Small intestine (tissue), 7 donors: ENCODE measurements around the gene LMO7. TPM values are rescaled to one million over a fixed set of nuclear protein-coding genes. Genes with fewer than 3 reads are reported as not detected.

Source experiments
- DNase-seq, 2 donors: peaks; one replicate each; pipeline versions ENCODE4 v3.0.0 to v3.0.0-alpha.2; 2013
- FAIRE-seq: peaks from 2 replicates; lab custom pipeline; 2012; peaks lifted over from hg19 to GRCh38; lab: Jason Lieb, UNC
- H3K27ac ChIP-seq, 3 donors: one replicate each; pipeline ENCODE4 v1.5.1; 2013; ENCODE audit warnings: low read length in 2 of 3, mild to moderate bottlenecking in 2 of 3, control low read depth in 1 of 3, inconsistent platforms in 1 of 3, low read depth in 1 of 3, moderate library complexity in 1 of 3
- H3K27me3 ChIP-seq, 3 donors: one replicate each; pipeline ENCODE4 v1.6.1; 2013; ENCODE audit warnings: low read length in 3 of 3, inconsistent platforms in 1 of 3; ENCODE audit not compliant: control insufficient read depth in 3 of 3, insufficient read depth in 3 of 3
- H3K36me3 ChIP-seq, 3 donors: one replicate each; pipeline ENCODE4 v1.6.1; 2013; ENCODE audit warnings: low read length in 3 of 3, inconsistent platforms in 1 of 3, low read depth in 1 of 3, mild to moderate bottlenecking in 1 of 3, moderate library complexity in 1 of 3; ENCODE audit not compliant: control insufficient read depth in 3 of 3, insufficient read depth in 2 of 3
- H3K4me1 ChIP-seq, 3 donors: one replicate each; pipeline ENCODE4 v1.6.1; 2013; ENCODE audit warnings: low read length in 2 of 3, inconsistent platforms in 1 of 3, low read depth in 1 of 3, mild to moderate bottlenecking in 1 of 3, moderate library complexity in 1 of 3; ENCODE audit not compliant: control insufficient read depth in 3 of 3, insufficient read depth in 2 of 3
- H3K4me3 ChIP-seq, 3 donors: one replicate each; pipeline ENCODE4 v1.5.1; 2013; ENCODE audit warnings: low read length in 3 of 3, control low read depth in 1 of 3, inconsistent platforms in 1 of 3, low read depth in 1 of 3, mild to moderate bottlenecking in 1 of 3, moderate library complexity in 1 of 3
- H3K9me3 ChIP-seq, 2 donors: one replicate each; pipeline ENCODE4 v1.6.1; 2013; ENCODE audit warnings: low read depth in 1 of 2, low read length in 1 of 2; ENCODE audit not compliant: control insufficient read depth in 2 of 2, insufficient read depth in 1 of 2
- WGBS, 3 donors: extraction: QIAGEN DNeasy Blood & Tissue Kit; methylation state at CpG; one replicate each; pipeline ENCODE4 v1.1.7; 2013; 5-methylcytosine and 5-hydroxymethylcytosine counted together
- polyA plus RNA-seq, 4 donors: library from polyadenylated mRNA; stranded (reverse) in 3 of 4; unstranded in 1 of 4; fragments of 200-250 nt in 3 of 4; fragments of 120-200 nt in 1 of 4; gene quantifications; one replicate each; pipeline versions ENCODE4 v1.2.1 to v1.2.3, GENCODE V29; 2013
- donor health status: healthy with polysubstance abuse.
- donor health status: control.
- donor health status: control.
- donor health status: Bipolar disorder and iron deficiency.
- donor health status: healthy.

Gene LMO7
- polyA plus RNA-seq, 4 donors: 31.0 to 136 (median 84.3) TPM

- peaks cover 0 to 1% of the 10 kb centered on the region in 2 donors for H3K9me3 ChIP-seq
- no peak for DNase-seq
- H3K27ac ChIP-seq: no peak overlapping the region
- H3K4me1 ChIP-seq: no peaks in the 10 kb centered on the region
- H3K4me3 ChIP-seq: no peak overlapping the region
- FAIRE-seq: no peak
- peaks cover 0 to 31% (median 14%) of the 10 kb centered on the region in 3 donors for H3K36me3 ChIP-seq
- H3K27me3 ChIP-seq: no peaks in the 10 kb centered on the region
- 91 to 98% (median 95%) methylated on average over 5 of the region's 5 CpGs for WGBS, 3 donors
Observed at GRCh38 chr13:75826391-75826790, 190.3 kb downstream of the LMO7 start.

GRCh38 chr13:75829830-75830229 is 193.7 kb downstream of the LMO7 start:
- H3K9me3 ChIP-seq: peaks cover 0 to 4% of the 10 kb centered on the region in 2 donors
- H3K36me3 ChIP-seq: peaks cover 0 to 30% (median 15%) of the 10 kb centered on the region in 3 donors
- no peak for FAIRE-seq
- no peaks in the 10 kb centered on the region for H3K27me3 ChIP-seq
- DNase-seq: no peak
- no peak overlapping the region for H3K27ac ChIP-seq
- H3K4me3 ChIP-seq: no peak overlapping the region
- WGBS, 3 donors: 93 to 97% (median 95%) methylated on average over 1 of the region's 1 CpG
- H3K4me1 ChIP-seq: no peaks in the 10 kb centered on the region

- Histone ChIP-seq H3K27ac (no peak overlapping the region), H3K9me3 (peaks cover 0 to 4% of the 10 kb centered on the region in 2 donors), H3K27me3 (no peaks in the 10 kb centered on the region), H3K4me3 (no peak overlapping the region), H3K36me3 (peaks cover 0 to 26% (median 13%) of the 10 kb centered on the region in 3 donors), H3K4me1 (no peaks in the 10 kb centered on the region)
- DNase-seq: no peak
- WGBS, 3 donors: 40 to 97% (median 86%) methylated on average over 1 of the region's 1 CpG
- no peak for FAIRE-seq
Observed at GRCh38 chr13:75830842-75831241, 194.7 kb downstream of the LMO7 start.

GRCh38 chr13:75831389-75831788 is 195.3 kb downstream of the LMO7 start:
- Histone ChIP-seq H3K4me1 (no peaks in the 10 kb centered on the region), H3K4me3 (no peak overlapping the region), H3K27me3 (no peaks in the 10 kb centered on the region), H3K27ac (no peak overlapping the region), H3K36me3 (peaks cover 0 to 23% (median 8%) of the 10 kb centered on the region in 3 donors), H3K9me3 (peaks cover 0 to 4% of the 10 kb centered on the region in 2 donors)
- no peak for FAIRE-seq
- DNase-seq: no peak

- Histone ChIP-seq H3K4me3 (no peak overlapping the region), H3K27me3 (no peaks in the 10 kb centered on the region), H3K9me3 (peaks cover 0 to 4% of the 10 kb centered on the region in 2 donors), H3K27ac (no peak overlapping the region), H3K4me1 (no peaks in the 10 kb centered on the region), H3K36me3 (peaks cover 0 to 22% (median 5%) of the 10 kb centered on the region in 3 donors)
- WGBS, 3 donors: 95 to 97% (median 95%) methylated on average over 5 of the region's 5 CpGs
- DNase-seq (no peak), FAIRE-seq (no peak)
Observed at GRCh38 chr13:75832812-75833211, 196.7 kb downstream of the LMO7 start.

- H3K27me3 ChIP-seq: no peaks in the 10 kb centered on the region
- peaks cover 2 to 22% (median 7%) of the 10 kb centered on the region in 3 donors for H3K36me3 ChIP-seq
- WGBS, 3 donors: 29 to 79% (median 57%) methylated on average over 4 of the region's 4 CpGs
- no peak overlapping the region for H3K4me3 ChIP-seq
- peak in 1 of 2 donors; percentile 41 for DNase-seq
- no peak for FAIRE-seq
- no peaks in the 10 kb centered on the region for H3K4me1 ChIP-seq
- peaks cover 0 to 2% of the 10 kb centered on the region in 2 donors for H3K9me3 ChIP-seq
- peak overlapping the region in 1 of 3 donors; percentile 1 for H3K27ac ChIP-seq
Observed at GRCh38 chr13:75836441-75836840, 200.3 kb downstream of the LMO7 start.

GRCh38 chr13:75838366-75839005 is 202.4 kb downstream of the LMO7 start:
- peaks cover 0 to 2% of the 10 kb centered on the region in 2 donors for H3K9me3 ChIP-seq
- no peak overlapping the region for H3K4me3 ChIP-seq
- H3K27me3 ChIP-seq: no peaks in the 10 kb centered on the region
- 74 to 88% (median 80%) methylated on average over 6 of the region's 6 CpGs for WGBS, 3 donors
- DNase-seq (no peak), FAIRE-seq (no peak)
- no peaks in the 10 kb centered on the region for H3K4me1 ChIP-seq
- H3K27ac ChIP-seq: no peak overlapping the region
- peaks cover 8 to 26% (median 16%) of the 10 kb centered on the region in 3 donors for H3K36me3 ChIP-seq

GRCh38 chr13:75839406-75839805 is 203.3 kb downstream of the LMO7 start:
- H3K27ac ChIP-seq: no peak overlapping the region
- H3K4me1 ChIP-seq: no peaks in the 10 kb centered on the region
- no peaks in the 10 kb centered on the region for H3K27me3 ChIP-seq
- FAIRE-seq (no peak), DNase-seq (no peak)
- H3K36me3 ChIP-seq: peaks cover 8 to 24% (median 19%) of the 10 kb centered on the region in 3 donors
- H3K4me3 ChIP-seq: no peak overlapping the region
- peaks cover 0 to 2% of the 10 kb centered on the region in 2 donors for H3K9me3 ChIP-seq
- 75 to 93% (median 92%) methylated on average over 2 of the region's 2 CpGs for WGBS, 3 donors
